GM18526 (cell line): ENCODE results near the gene PCNX2.

ENCODE experiments used
- POLR2A ChIP-seq: IDR thresholded peaks from 3 replicates; pipeline ENCODE4 v1.6.1; 2011; ENCODE audit not compliant: insufficient read length; ENCODE audit errors: extremely low read depth

The PCNX2 gene

DNA sequence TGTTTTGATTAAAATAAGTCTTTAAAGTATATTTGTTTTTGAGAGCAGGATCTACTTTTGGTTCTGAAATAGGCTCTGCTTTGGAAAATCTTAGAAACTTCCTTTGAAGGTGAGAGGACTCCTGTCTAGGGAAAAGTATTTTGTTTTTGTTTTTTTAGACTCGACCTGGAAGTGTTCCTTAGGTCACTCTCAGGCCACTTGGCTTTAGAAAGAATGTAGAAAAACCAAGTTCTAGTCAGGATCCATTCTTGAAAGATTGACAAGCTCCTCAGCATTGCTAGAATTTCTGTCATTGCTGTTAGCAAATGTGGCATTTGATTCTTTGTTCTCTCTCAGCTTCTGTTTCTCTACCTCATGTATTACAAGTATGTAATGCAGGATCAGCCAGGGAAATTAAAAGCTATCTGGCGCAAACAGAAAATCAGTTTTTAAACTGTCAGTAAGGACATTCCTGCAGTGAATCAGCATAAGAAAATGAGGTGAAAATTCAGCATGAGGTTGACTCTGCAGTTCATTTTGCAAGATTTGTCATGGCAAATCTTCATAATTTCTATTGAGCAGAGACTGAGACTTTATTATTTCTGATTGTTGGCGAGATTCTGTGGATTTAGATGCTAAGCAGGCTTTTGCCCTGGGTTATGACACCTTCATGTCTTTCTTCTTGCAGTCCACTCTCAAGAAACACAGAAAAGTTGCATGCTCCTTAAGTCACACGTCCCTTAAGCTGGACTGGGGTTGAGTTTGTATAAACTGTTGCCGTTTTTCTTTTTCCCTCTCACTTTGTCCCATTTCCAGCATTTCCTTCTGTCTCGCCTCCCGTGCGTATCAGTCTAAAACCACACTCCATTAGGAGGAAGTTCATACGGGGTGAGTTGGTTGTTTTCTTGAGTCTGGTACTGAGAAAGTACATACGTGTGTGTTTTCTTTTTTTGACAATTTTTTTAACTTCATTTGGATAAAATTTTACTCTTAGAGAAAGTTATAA is 332.5 kb downstream of the PCNX2 start:
- TF ChIP-seq POLR2A: no peak

DNA sequence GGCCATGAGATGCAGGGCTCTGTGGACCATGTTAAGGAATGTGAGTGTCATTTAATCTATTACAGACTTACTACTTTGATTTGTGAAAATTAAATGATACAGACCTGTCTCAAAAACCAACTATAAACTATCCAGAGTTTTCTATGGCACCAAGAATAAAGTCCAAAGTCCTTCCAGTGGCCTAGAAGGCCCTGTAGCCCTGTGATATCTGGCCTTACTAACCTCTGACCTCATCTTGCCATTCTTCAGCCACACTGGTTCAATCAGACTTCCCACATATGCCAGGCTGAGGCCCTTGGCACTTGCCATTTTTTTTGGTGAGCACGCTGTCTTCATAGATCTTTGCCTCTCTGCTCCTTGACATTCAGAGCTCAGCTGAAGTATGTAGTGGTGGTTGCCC is 337.5 kb downstream of the PCNX2 start:
- no peak for TF ChIP-seq POLR2A

DNA sequence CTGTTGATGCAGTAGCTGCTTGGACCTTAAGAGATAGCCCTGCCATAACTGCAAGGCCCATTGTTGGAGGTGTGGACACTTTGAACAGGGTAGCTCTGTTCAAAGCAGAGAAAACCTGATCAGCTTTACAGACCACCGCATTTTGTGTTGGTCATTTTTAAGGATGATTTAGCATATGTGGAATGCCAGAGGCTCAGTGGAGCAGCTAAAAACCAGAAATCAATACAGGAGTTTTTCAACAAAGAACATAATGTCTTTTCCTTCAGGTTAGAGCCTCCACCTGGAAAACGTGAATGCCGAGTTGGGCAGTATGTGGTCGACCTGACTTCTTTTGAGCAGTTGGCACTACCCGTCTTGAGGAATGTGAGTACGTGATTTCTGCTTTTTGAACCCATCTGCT is 339.4 kb downstream of the PCNX2 start:
- no peak for TF ChIP-seq POLR2A

- TF ChIP-seq POLR2A: no peak
Observed at GRCh38 chr1:232954594-232955365, 340.7 kb downstream of the PCNX2 start.

DNA sequence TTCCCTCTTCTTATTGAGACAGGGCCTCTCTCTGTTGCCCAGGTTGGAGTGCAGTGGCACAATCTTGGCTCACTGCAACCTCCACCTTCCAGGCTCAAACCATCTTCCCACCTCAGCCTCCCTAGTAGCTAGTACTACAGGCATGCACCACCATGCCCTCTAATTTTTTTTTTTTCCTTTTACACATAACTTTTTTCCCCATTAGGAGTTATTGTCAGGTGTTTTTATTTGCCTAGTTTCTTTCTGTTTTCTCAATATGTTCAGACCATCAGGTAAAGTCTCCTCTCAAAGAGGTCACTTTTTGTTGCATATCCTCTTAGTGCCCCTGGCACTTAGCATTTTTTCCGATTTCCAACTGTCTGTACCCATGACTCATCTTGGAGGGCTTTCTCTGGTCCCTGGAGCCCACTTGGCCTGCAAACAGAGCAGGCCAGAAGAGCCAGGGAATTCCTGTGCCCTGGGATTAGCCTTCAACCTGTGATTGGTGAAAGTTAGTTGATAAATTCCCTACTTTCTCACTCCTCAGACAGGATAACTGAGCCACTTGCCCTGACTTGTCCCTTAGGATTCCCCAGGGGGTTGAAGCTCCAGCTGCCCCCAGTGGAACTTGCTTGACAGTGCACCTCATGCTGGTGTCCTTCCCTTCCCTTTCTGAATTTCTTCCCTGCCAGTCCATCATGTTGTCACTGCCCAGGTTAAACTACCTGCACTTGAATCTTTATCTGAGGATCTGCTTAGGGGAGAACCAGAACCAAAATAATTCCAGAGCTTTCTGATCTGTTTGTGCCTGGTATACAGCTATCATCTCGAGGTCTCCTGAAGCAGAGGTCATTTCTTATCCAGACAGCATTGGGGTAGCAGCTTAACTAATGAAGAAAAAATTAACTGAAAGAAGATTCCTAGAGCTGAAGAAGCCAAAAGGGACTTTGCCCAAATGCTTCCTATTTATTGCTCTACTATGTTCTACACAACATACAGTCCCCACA is 342.7 kb downstream of the PCNX2 start:
- no peak for TF ChIP-seq POLR2A

DNA sequence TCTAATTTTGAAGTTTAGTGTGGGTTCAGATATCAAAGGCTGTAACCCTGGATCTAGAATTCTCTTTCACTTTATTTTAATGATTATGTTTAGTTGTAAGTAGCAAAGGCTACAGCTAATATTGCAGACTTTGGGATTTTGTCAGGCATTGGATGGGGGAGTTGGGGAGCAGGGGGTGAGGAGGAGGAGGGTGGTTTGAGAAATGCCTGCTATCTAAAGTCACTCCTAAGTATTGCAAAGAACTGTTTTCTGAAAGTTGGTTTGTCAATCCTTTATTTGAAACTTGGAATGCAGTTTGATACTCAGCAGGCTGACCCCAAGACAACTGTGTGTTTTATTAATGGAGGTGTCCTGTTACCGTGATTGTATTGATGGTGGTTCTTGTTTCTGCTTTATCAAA is 343.9 kb downstream of the PCNX2 start:
- no peak for TF ChIP-seq POLR2A

GRCh38 chr1:232951180-232951579 is 344.3 kb downstream of the PCNX2 start:
- TF ChIP-seq POLR2A: no peak

- TF ChIP-seq POLR2A: peak; percentile 86
Observed at GRCh38 chr1:232950197-232951176, 345.0 kb downstream of the PCNX2 start, which contains the start of gene NTPCR. TSS of gene NTPCR (plus strand) at chr1:232950611. CDS start at chr1:232950711, 100 bp downstream.

GRCh38 chr1:232949636-232950196 is 345.8 kb downstream of the PCNX2 start:
- TF ChIP-seq POLR2A: no peak

GRCh38 chr1:232944347-232944746 is 351.2 kb downstream of the PCNX2 start:
- TF ChIP-seq POLR2A: no peak

DNA sequence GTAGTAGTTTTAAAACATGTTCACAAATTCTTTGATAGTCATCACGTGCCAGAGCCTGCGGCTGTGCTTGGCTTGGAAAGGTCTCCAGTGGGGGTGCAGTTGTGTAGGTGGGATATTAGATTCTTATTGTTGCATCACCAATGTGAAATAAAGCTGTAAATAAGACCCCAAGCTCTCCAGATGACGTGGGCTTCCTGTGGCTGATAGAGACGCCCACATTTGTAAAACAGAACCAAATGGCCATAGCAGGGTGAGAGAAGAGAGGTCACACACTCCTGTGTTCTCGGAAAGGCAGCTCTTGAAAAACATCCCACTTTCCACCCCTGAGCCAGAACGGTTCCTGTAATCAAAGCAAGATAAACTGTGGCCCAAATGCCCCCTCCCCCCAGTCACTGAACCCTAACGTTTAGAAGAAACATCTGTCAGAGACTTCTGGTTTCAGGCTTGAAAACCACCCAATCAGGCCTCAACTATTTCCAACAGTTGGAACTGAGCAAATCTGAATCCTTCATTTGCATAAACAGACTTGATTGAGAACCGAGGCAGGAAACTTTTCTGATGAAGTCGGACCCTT is 351.8 kb downstream of the PCNX2 start:
- no peak for TF ChIP-seq POLR2A

DNA sequence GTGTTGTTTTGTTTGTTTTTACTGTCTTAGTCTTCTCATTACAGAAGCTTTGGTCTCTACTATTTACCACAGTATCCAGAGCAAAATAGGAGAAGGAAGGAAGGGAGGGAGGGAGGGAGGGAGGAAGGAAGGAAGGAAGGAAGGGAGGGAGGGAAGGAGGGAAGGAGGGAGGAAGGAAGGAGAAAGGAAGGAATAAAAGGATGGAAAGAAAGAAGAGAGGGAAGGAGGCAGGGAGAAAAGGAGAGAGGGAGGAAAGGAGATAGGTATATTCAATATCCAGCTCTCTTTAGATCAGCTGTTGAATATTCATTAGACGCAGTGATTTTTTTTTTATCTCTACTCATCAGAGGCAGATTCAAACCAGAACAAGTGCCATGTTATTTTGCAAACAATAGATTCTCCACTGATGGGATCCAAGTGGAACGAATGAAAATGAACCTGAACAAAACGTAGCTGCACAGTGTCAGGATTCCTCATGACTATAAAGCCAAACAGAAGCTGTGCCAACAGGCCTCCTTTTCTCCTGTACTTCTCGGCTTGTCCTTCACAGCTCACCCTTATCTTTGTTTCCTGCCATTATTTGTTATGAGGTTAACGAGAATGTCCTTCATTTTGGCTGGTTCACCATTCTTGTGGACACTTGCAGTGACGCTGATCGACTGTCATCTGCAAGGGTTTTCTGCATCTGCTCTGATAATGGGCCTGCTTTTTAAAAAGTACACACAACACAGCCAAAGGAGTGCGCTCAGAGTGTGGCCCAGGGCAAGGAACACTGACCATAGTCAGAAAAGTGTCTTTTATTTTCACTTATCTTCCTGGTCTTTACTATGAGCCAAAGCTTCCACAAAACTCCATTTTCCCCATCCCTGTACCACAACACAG is 352.9 kb downstream of the PCNX2 start:
- no peak for TF ChIP-seq POLR2A

- TF ChIP-seq POLR2A: no peak
Observed at GRCh38 chr1:232940262-232940661, 355.3 kb downstream of the PCNX2 start.
